GM18508 (cell line): ENCODE measurements around the gene CCDC83.
"Not testable (repeated sequence)": the region's sequence is repeated elsewhere in the genome, so short reads cannot be mapped to it uniquely, and the experiment has no call there.

Source experiments
- ATAC-seq: cut with Tn5 transposase; IDR thresholded peaks from one replicate; pipeline ENCODE4 v1.9.1; 2021; ENCODE audit warnings: moderate number of reproducible peaks; ENCODE audit not compliant: insufficient read depth, unreplicated experiment

Gene CCDC83

DNA sequence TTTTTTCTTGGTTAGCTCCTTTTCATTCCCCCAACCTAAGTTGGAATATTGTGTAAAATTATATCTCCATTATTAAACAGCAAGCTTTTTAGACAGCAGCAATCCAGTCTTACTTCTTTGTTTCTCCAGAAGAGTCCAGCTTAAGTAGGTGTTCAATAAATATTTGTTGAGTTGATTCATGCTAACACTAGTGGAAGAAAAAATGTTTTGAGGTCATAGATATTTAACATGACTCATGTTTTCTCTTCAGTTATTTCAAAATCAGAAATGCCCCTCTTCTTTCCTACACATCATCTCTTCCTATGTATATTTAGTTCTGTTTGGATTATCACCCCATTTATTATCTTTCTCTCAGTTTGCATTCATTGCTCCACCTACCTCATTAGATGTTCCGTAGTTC lies 20.3 kb downstream of the CCDC83 start:
- ATAC-seq, result no peak

GRCh38 chr11:85884581-85885021 lies 29.4 kb downstream of the CCDC83 start:
- no peak for ATAC-seq

DNA sequence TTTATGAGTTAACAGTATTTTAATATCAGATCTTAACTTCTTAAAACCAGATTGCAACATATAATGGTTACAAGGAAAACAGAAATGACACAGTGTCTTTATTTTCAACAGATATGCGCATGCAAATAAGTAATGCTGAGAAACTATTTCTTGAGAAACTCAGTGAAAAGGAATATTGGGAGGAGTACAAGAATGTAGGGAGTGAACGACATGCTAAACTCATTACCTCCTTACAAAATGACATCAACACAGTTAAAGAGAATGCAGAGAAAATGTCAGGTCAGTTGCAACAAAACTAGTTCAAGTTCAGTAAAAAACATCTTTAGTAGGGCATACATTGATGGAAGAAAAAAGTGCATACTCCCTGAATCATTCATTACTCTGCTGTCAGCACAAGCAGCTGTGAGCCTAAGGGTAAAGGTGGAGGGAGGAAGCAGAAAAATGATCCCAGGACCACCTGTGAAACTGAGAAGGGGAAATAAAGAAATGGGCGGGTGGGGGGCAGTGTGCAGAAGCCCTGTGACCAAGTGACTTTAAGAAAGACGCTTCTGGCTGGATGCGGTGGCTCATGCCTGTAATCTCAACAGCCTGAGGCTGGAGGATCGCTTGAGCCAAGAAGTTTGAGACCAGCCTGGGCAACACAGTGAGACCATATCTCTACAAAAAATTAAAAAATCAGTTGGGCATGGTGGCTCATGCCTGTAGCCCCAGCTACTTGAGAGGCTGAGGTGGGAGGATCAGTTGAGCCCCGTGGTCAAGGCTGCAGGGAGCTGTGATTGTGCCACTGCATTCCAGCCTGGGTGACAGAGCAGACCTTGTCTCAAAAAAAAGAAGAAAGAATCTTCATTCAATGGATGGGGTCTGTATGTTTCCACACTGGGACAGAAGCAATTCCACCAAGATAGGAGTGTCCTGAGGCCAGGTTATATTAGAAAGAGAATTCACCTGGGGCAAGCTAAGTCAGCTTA lies 31.2 kb downstream of the CCDC83 start:
- ATAC-seq, result no peak

DNA sequence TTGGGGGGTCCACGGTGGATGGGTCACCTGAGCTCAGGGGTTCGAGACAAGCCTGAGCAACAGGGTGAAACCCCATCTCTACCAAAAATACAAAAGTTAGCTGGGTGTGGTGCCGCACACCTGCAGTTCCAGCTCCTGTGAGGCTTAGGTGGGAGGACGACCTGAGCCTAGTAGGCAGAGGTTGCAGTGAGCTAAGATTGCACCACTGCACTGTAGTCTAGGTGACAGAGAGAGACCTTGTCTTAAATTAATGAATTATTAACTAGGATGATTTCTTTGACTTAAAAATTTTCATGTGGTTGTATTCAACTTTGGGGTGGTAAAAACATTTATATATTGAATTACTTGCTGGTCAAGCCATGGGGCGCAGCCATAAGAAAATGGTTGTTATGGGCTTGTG lies 33.9 kb downstream of the CCDC83 start:
- ATAC-seq, result no peak

DNA sequence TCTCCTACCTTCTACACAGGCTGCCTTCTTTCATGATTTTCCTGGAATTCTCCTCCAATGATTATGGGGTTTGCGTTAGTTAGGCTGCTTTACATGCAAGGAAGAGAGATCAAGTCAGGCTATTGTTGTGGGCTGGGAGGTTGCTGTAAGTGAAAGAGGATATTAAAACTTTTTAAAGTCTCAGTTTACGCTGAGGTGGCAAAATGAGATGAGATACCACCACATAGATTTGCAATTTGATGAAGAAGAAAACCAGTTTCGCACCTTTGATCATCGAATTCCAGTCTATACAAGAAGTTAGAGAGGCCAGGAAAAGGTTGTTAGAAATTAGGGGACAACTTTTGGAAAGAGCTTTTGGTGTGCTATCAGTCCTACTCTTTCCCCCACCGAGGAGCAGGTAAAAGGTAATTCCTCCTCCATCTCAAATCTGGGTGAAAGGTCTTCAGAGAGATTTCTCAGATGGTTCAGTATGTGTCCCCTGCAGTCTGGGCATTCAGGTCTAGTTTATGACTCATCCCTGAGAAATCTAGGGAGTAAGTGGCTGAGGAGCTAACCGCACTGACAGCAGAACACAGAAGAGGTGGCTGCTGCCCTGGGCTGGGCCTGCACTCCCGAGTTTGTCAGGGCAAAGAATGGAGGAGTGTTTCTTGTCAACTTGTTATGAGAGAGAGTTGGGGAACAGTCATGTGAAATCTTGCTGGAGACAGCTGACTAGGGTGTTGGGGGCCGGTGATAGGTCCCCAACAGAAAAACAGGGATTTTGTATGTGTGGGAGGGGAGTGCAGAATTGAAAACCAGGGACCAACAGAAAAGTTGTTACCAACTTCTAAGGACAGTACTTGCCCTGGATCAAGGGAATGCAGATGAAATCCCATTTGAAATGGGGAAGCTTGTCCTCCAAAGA lies 34.7 kb downstream of the CCDC83 start:
- ATAC-seq, result no peak

DNA sequence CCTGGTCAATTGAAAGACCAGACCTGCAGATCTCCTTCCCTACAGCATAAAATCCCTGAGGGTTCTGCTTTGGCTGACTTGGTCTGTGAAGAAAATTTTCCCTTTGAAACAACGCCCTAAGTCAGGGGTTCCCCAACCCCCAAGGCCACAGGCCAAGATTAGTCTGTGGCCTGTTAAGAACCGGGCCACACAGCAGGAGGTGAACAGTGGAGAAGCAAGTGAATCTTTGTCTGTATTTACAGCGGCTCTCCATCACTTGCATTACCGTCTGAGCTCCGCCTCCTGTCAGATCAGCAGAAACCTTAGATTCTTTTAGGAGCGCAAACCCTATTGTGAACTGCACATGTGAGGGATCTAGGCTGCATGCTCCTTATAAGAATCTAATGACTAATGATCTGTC lies 38.2 kb downstream of the CCDC83 start:
- ATAC-seq, result no peak

- no peak for ATAC-seq
Observed at GRCh38 chr11:85896876-85897275, 41.7 kb downstream of the CCDC83 start.

DNA sequence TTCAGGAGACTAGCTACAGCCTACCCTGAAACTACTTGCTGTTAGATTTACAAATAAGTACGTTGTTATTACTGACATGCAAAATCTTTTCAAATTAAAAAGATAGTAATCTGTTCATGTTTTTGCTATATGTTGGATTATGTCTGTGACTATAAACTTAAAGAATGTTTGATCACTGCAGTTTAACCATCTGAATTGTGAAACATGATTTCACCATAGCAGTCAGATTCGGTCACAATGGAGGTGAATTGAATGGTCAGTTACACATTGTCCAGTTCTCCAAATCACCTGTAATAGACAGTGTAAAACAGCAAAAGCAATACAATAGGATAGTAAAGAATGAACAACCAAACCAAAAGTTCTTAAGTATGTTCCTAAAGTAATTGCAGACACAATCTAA lies 43.3 kb downstream of the CCDC83 start:
- ATAC-seq, result no peak

DNA sequence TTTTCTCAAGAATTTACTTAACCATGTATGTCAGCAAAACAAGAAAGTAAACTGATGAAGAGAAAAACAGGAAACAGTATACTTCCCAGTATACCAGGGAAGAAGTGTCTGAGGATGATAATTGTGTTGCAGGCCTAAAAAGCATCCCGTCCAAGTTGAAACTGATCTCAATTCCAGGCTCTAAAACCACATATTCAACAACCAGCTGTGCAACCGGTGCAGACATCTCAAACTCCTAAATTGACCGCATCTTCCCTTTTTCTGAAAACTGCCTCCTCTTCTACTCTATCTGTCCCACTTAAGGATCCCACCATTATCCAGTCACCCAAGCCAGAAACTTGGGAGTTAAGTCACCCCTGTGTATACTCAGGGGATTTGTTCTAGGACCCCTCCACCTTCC lies 47.2 kb downstream of the CCDC83 start:
- no peak for ATAC-seq

DNA sequence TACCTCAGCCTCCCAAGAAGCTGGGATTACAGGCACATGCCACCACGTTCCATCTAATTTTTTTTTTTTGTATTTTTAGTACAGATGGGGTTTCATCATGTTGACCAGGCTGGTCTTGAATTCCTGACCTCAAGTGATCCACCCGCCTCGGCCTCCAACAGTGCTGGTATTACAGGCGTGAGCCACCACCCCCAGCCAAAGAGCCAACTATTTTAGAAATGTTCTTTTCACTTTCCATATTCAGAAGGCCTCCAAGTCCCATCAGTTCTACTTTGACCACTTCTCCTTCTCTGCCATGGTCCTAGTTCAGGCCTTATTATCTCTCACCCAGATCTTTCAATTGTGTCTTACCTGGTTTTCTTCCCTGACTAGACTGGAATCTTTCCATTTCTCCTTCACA lies 48.2 kb downstream of the CCDC83 start:
- ATAC-seq, result no peak

- ATAC-seq, result no peak
Observed at GRCh38 chr11:85903811-85904210, 48.6 kb downstream of the CCDC83 start.

- no peak for ATAC-seq
Observed at GRCh38 chr11:85912414-85912813, 57.2 kb downstream of the CCDC83 start.

GRCh38 chr11:85913513-85913912 lies 58.3 kb downstream of the CCDC83 start:
- ATAC-seq, result no peak

- no peak for ATAC-seq
Observed at GRCh38 chr11:85914425-85914824, 59.2 kb downstream of the CCDC83 start.

DNA sequence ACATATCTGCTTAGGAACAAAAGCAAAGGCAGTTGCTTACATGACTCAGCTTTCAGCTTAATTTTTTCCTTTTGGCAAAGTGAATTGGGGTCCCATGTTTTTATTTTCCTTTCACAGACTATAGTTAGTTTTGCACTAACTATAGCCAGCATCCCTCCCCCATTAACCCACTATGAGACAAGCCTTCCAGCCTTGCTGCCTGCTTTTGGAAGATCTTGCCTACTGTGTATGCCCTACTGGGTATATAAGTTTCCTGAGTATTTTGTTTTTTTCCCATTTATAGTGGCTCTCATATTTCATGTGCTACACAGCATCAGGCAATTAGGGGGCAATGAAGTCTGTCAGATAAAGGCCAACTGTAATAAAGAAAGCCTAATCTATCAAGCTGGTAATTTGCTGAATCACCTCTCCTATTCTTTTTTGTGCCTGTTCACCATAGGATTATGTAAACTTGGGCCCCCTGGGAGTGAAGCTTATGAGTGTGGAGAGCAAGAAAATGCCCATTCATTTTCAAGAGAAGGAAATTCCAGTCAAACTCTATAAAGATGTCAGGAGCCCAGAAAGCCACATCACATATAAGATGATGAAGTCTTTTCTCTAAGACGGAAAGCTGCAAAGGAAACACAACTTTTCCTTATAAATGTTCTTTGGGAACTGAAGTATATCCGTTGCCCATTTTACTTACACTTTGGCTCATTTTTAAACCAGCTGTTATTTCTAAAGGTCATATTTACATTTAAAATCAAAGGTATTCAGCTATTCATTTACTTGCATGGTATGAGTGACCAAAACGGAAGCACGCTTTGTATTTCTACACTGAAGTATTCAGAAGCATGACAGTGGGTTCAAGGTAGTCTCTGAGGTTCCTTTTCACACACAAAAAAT lies 64.0 kb downstream of the CCDC83 start:
- no peak for ATAC-seq

DNA sequence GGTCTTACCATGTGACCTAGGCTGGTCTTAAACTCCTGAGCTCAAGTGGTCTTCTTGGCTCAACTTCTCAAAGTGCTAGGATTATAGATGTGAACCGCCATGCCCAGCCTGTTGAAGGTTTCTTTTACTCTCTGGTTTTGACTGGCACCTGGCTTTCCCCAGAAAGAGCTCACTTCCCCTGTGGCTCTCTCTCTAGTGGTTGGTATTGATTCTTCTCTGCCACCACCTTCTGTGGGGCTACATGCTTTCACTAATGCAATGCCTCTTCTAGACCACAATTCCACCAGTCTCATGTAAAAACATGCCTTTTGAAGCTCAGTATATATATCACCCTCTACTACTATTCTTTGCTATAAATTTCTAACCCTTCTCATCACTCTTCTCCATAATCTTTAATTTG lies 67.2 kb downstream of the CCDC83 start:
- peak; percentile 98 for ATAC-seq

- ATAC-seq, result no peak
Observed at GRCh38 chr11:85923455-85923854, 68.3 kb downstream of the CCDC83 start.

GRCh38 chr11:85926653-85927214 lies 71.6 kb downstream of the CCDC83 start:
- ATAC-seq, result not testable (repeated sequence)

DNA sequence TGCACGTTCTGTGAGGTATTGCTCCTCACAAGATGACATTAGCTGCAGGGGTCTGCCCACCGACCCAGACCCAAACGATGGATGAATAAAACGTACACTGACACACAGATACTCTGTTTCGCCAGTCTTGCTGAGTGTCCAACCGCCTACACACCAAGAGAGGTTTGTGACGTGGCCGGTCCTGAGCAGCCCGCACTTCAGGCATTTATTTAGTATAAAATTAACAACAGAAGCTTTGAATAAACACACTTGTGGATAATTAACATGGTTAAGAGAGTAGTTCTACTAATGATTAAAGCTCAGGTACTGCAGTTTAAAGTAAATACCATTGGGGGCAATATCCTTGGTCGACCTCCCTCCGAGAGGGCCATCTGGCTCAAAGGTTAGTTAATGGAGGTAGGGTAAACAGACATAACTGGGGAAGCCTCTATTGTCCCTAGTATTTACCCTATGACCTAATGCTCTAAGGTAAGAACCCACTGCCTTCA lies 75.7 kb downstream of the CCDC83 start:
- no peak for ATAC-seq
